HEK293 (cell line): Measurements from ENCODE around the gene RCSD1.
A peak's percentile ranks its signal among the peaks of the same experiment; 100 is the strongest.

Experiments
- CTCF ChIA-PET: fragments of 350-600 bp; formaldehyde crosslinking; extraction: SDS; loops from one replicate; lab custom pipeline; 2021; ENCODE audit warnings: antibody characterized with exemption; lab: Yijun Ruan, JAX
- POLR2A ChIA-PET: fragments of 300-600 bp; formaldehyde crosslinking; extraction: SDS; loops from one replicate; lab custom pipeline; 2020; ENCODE audit warnings: antibody characterized with exemption, inconsistent platforms; lab: Yijun Ruan, JAX
- H3K27ac ChIP-seq: fragments of 200-500 bp; sonication (Bioruptor generic); 2 replicates; pipeline ENCODE4 v1.5.1; 2014; ENCODE audit warnings: low read depth, low read length, control low read depth, inconsistent platforms; ENCODE audit errors: extremely low read depth
- H3K36me3 ChIP-seq, 2 experiments: fragments of 200-500 bp in 1 of 2; sonication (Bioruptor generic) in 1 of 2; 1 replicate in 1 of 2; 2 replicates in 1 of 2; pipeline ENCODE4 v1.5.1; 2014 to 2017; ENCODE audit warnings: inconsistent platforms in 2 of 2, low read length in 2 of 2; ENCODE audit not compliant: control insufficient read depth in 2 of 2, insufficient read depth in 1 of 2
- H3K4me1 ChIP-seq: fragments of 200-500 bp; sonication (Bioruptor generic); 2 replicates; pipeline ENCODE4 v1.5.1; 2014; ENCODE audit warnings: mild to moderate bottlenecking, low read length, inconsistent platforms; ENCODE audit not compliant: control insufficient read depth, insufficient read depth
- H3K4me3 ChIP-seq: 2 replicates; pipeline ENCODE4 v1.5.1; 2011; ENCODE audit warnings: low read depth, mild to moderate bottlenecking, control low read depth, low read length, moderate library complexity
- H3K9me3 ChIP-seq: fragments of 200-500 bp; sonication (Bioruptor generic); 2 replicates; pipeline ENCODE4 v1.5.1; 2014; ENCODE audit warnings: low read depth, low read length, inconsistent platforms; ENCODE audit not compliant: control insufficient read depth, insufficient read depth
- GFI1B ChIP-seq: fragments of 450-650 bp; formaldehyde crosslinking; IDR thresholded peaks from 2 replicates; pipeline ENCODE4 v1.5.1; 2016; ENCODE audit warnings: missing biosample characterization, missing genetic modification characterization
- GLI2 ChIP-seq: fragments of 450-650 bp; formaldehyde crosslinking; IDR thresholded peaks from 2 replicates; pipeline ENCODE4; 2017; ENCODE audit warnings: missing biosample characterization, missing genetic modification characterization, low read depth, borderline replicate concordance
- GLI4 ChIP-seq: fragments of 450-650 bp; formaldehyde crosslinking; IDR thresholded peaks from 2 replicates; pipeline ENCODE4 v1.5.1; 2016; ENCODE audit warnings: missing biosample characterization, missing genetic modification characterization
- KLF8 ChIP-seq: fragments of 450-650 bp; formaldehyde crosslinking; IDR thresholded peaks from 2 replicates; pipeline ENCODE4 v1.5.1; 2016; ENCODE audit warnings: missing biosample characterization, missing genetic modification characterization
- PRDM1 ChIP-seq: fragments of 450-650 bp; formaldehyde crosslinking; IDR thresholded peaks from 2 replicates; pipeline ENCODE4; 2016; ENCODE audit warnings: missing biosample characterization, missing genetic modification characterization
- SCRT1 ChIP-seq: fragments of 450-650 bp; formaldehyde crosslinking; IDR thresholded peaks from 2 replicates; pipeline ENCODE4 v1.5.1; 2016; ENCODE audit warnings: missing biosample characterization, missing genetic modification characterization, borderline replicate concordance
- ZBTB17 ChIP-seq: fragments of 450-650 bp; formaldehyde crosslinking; IDR thresholded peaks from 2 replicates; pipeline ENCODE4 v1.5.1; 2016; ENCODE audit warnings: missing biosample characterization, missing genetic modification characterization
- ZFHX2 ChIP-seq: fragments of 450-650 bp; formaldehyde crosslinking; conservative IDR thresholded peaks from 2 replicates; pipeline ENCODE4 v1.5.1; 2016; ENCODE audit warnings: missing biosample characterization, missing genetic modification characterization
- ZNF114 ChIP-seq: fragments of 450-650 bp; formaldehyde crosslinking; IDR thresholded peaks from 2 replicates; pipeline ENCODE4 v1.5.0; 2017; ENCODE audit warnings: missing biosample characterization, missing genetic modification characterization
- ZNF121 ChIP-seq: fragments of 450-650 bp; formaldehyde crosslinking; IDR thresholded peaks from 2 replicates; pipeline ENCODE4 v1.5.1; 2016; ENCODE audit warnings: missing biosample characterization, missing genetic modification characterization
- ZNF148 ChIP-seq: fragments of 450-650 bp; formaldehyde crosslinking; IDR thresholded peaks from 2 replicates; pipeline ENCODE4 v1.5.0; 2017; ENCODE audit warnings: missing biosample characterization, missing genetic modification characterization, borderline replicate concordance
- ZNF2 ChIP-seq: fragments of 450-650 bp; formaldehyde crosslinking; IDR thresholded peaks from 2 replicates; pipeline ENCODE4 v1.5.1; 2016; ENCODE audit warnings: missing biosample characterization, missing genetic modification characterization
- ZNF423 ChIP-seq: fragments of 450-650 bp; formaldehyde crosslinking; IDR thresholded peaks from 2 replicates; pipeline ENCODE4 v1.5.1; 2016; ENCODE audit warnings: missing biosample characterization, missing genetic modification characterization
- ZNF48 ChIP-seq: fragments of 450-650 bp; formaldehyde crosslinking; IDR thresholded peaks from 2 replicates; pipeline ENCODE4 v1.5.1; 2016; ENCODE audit warnings: missing biosample characterization, missing genetic modification characterization
- ZNF561 ChIP-seq: fragments of 450-650 bp; IDR thresholded peaks from 2 replicates; pipeline ENCODE4 v1.5.1; 2018; ENCODE audit warnings: missing biosample characterization, missing genetic modification characterization, borderline replicate concordance
- ZNF571 ChIP-seq: fragments of 450-650 bp; formaldehyde crosslinking; IDR thresholded peaks from 2 replicates; pipeline ENCODE4 v1.5.0; 2017; ENCODE audit warnings: missing biosample characterization, missing genetic modification characterization
- ZNF660 ChIP-seq: fragments of 450-650 bp; IDR thresholded peaks from 2 replicates; pipeline ENCODE4 v1.5.1; 2018; ENCODE audit warnings: missing biosample characterization, mild to moderate bottlenecking, missing genetic modification characterization
- ZNF664 ChIP-seq: fragments of 450-650 bp; formaldehyde crosslinking; IDR thresholded peaks from 2 replicates; pipeline ENCODE4 v1.5.1; 2016; ENCODE audit warnings: missing biosample characterization, missing genetic modification characterization
- ZNF768 ChIP-seq: fragments of 450-650 bp; formaldehyde crosslinking; IDR thresholded peaks from 2 replicates; pipeline ENCODE4 v1.5.1; 2018; ENCODE audit warnings: missing biosample characterization, mild to moderate bottlenecking, missing genetic modification characterization
- ZSCAN30 ChIP-seq: fragments of 450-650 bp; IDR thresholded peaks from 2 replicates; pipeline ENCODE4 v1.5.1; 2018; ENCODE audit warnings: missing biosample characterization, mild to moderate bottlenecking, missing genetic modification characterization, moderate library complexity
- TF ChIP-seq, protein P1 (sequence below): fragments of 450-650 bp; formaldehyde crosslinking; IDR thresholded peaks from 2 replicates; pipeline ENCODE4 v1.5.1; 2016; ENCODE audit warnings: missing biosample characterization, missing genetic modification characterization
- TF ChIP-seq, protein P2 (sequence below): fragments of 450-650 bp; formaldehyde crosslinking; IDR thresholded peaks from 2 replicates; pipeline ENCODE4 v1.5.1; 2016; ENCODE audit warnings: missing biosample characterization, missing genetic modification characterization
- TF ChIP-seq, protein P3 (sequence below): fragments of 450-650 bp; formaldehyde crosslinking; IDR thresholded peaks from 2 replicates; pipeline ENCODE4 v1.5.1; 2016; ENCODE audit warnings: missing biosample characterization, missing genetic modification characterization, borderline replicate concordance

Gene RCSD1

GRCh38 chr1:167722152-167722869, 92.3 kb downstream of the RCSD1 start (continued):
- TF ChIP-seq, protein P1, sequence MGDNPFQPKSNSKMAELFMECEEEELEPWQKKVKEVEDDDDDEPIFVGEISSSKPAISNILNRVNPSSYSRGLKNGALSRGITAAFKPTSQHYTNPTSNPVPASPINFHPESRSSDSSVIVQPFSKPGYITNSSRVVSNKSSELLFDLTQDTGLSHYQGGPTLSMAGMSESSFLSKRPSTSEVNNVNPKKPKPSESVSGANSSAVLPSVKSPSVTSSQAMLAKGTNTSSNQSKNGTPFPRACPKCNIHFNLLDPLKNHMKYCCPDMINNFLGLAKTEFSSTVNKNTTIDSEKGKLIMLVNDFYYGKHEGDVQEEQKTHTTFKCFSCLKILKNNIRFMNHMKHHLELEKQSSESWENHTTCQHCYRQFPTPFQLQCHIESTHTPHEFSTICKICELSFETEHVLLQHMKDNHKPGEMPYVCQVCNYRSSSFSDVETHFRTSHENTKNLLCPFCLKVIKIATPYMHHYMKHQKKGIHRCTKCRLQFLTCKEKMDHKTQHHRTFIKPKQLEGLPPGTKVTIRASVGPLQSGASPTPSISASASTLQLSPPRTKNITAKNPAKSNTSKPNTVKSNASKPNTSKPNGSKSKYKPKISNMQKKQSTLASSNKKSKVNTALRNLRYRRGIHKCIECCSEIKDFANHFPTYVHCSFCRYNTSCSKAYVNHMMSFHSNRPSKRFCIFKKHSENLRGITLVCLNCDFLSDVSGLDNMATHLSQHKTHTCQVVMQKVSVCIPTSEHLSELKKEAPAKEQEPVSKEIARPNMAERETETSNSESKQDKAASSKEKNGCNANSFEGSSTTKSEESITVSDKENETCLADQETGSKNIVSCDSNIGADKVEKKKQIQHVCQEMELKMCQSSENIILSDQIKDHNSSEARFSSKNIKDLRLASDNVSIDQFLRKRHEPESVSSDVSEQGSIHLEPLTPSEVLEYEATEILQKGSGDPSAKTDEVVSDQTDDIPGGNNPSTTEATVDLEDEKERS (tag by site-specific recombination) = no peak
- TF ChIP-seq ZNF2 (tag by site-specific recombination) (no peak), ZNF423 (tag by site-specific recombination) (peak; percentile 83), GLI2 (tag by site-specific recombination) (no peak), ZSCAN30 (tag by site-specific recombination) (0 out of 2 replicates have a peak, but pooled peaks have one; percentile 4), ZNF114 (no peak), ZNF571 (tag by site-specific recombination) (no peak), GLI4 (no peak), ZNF660 (peak; percentile 8), ZNF121 (tag by site-specific recombination) (no peak), PRDM1 (tag by site-specific recombination) (no peak), ZBTB17 (tag by site-specific recombination) (no peak), ZFHX2 (peak; percentile 36), ZNF561 (0 out of 2 replicates have a peak, but pooled peaks have one; percentile 9), ZNF48 (tag by site-specific recombination) (no peak)
- TF ChIP-seq, protein P2, sequence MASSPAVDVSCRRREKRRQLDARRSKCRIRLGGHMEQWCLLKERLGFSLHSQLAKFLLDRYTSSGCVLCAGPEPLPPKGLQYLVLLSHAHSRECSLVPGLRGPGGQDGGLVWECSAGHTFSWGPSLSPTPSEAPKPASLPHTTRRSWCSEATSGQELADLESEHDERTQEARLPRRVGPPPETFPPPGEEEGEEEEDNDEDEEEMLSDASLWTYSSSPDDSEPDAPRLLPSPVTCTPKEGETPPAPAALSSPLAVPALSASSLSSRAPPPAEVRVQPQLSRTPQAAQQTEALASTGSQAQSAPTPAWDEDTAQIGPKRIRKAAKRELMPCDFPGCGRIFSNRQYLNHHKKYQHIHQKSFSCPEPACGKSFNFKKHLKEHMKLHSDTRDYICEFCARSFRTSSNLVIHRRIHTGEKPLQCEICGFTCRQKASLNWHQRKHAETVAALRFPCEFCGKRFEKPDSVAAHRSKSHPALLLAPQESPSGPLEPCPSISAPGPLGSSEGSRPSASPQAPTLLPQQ = no peak

- CTCF ChIA-PET = interaction anchor here (1.1 kb wide), 1 partner anchor 80 kb away, joined by 3 read pairs; no protein-coding TSS in a partner anchor
- TF ChIP-seq SCRT1 (tag by site-specific recombination) (peak; percentile 72; the same call in 1 of the 2 replicates), ZNF664 (no peak), ZNF768 (tag by site-specific recombination) (no peak), ZNF148 (tag by site-specific recombination) (no peak), KLF8 (tag by site-specific recombination) (no peak), GFI1B (tag by site-specific recombination) (no peak)
- TF ChIP-seq, protein P3, sequence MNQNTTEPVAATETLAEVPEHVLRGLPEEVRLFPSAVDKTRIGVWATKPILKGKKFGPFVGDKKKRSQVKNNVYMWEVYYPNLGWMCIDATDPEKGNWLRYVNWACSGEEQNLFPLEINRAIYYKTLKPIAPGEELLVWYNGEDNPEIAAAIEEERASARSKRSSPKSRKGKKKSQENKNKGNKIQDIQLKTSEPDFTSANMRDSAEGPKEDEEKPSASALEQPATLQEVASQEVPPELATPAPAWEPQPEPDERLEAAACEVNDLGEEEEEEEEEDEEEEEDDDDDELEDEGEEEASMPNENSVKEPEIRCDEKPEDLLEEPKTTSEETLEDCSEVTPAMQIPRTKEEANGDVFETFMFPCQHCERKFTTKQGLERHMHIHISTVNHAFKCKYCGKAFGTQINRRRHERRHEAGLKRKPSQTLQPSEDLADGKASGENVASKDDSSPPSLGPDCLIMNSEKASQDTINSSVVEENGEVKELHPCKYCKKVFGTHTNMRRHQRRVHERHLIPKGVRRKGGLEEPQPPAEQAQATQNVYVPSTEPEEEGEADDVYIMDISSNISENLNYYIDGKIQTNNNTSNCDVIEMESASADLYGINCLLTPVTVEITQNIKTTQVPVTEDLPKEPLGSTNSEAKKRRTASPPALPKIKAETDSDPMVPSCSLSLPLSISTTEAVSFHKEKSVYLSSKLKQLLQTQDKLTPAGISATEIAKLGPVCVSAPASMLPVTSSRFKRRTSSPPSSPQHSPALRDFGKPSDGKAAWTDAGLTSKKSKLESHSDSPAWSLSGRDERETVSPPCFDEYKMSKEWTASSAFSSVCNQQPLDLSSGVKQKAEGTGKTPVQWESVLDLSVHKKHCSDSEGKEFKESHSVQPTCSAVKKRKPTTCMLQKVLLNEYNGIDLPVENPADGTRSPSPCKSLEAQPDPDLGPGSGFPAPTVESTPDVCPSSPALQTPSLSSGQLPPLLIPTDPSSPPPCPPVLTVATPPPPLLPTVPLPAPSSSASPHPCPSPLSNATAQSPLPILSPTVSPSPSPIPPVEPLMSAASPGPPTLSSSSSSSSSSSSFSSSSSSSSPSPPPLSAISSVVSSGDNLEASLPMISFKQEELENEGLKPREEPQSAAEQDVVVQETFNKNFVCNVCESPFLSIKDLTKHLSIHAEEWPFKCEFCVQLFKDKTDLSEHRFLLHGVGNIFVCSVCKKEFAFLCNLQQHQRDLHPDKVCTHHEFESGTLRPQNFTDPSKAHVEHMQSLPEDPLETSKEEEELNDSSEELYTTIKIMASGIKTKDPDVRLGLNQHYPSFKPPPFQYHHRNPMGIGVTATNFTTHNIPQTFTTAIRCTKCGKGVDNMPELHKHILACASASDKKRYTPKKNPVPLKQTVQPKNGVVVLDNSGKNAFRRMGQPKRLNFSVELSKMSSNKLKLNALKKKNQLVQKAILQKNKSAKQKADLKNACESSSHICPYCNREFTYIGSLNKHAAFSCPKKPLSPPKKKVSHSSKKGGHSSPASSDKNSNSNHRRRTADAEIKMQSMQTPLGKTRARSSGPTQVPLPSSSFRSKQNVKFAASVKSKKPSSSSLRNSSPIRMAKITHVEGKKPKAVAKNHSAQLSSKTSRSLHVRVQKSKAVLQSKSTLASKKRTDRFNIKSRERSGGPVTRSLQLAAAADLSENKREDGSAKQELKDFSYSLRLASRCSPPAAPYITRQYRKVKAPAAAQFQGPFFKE (tag by site-specific recombination) = no peak
- TF ChIP-seq, protein P2 = no peak
These were observed 92.8 kb downstream of the RCSD1 start for GRCh38 chr1:167722870-167723251.

More at GRCh38 chr1:167722870-167723251, 92.8 kb downstream of the RCSD1 start:
- POLR2A ChIA-PET = no interaction called here
- H3K9me3 ChIP-seq = no peaks in the 10 kb centered on the region
- H3K36me3 ChIP-seq = no peaks in the 10 kb centered on the region
- H3K4me3 ChIP-seq = peak overlapping the region; percentile 90
- H3K4me1 ChIP-seq = peaks cover 7% of the 10 kb centered on the region
- H3K27ac ChIP-seq = peak overlapping the region; percentile 73; the same call in 1 of the 2 replicates
